Uterus (tissue), 4 donors: ENCODE results near the gene PEPD. TPM values are rescaled to one million over a fixed set of nuclear protein-coding genes. Genes with fewer than 3 reads are reported as not detected.

Experiments
- DNase-seq, 2 donors: peaks; one replicate each; pipeline ENCODE4 v3.0.0-alpha.2; 2019 to 2020
- H3K27ac ChIP-seq, 2 donors: fragments of 200-600 bp; sonication (generic); 1 replicate in 1 of 2; 2 replicates in 1 of 2; pipeline ENCODE4 v1.5.1; 2016 to 2018
- H3K27me3 ChIP-seq, 2 donors: fragments of 200-600 bp; sonication (generic); one replicate each; pipeline ENCODE4 v1.5.1; 2018 to 2019; ENCODE audit warnings: control low read depth in 1 of 2
- H3K36me3 ChIP-seq, 2 donors: fragments of 200-600 bp; sonication (generic); one replicate each; pipeline ENCODE4 v1.5.1; 2019; ENCODE audit warnings: control low read depth in 1 of 2
- H3K4me1 ChIP-seq, 2 donors: fragments of 200-600 bp; sonication (generic); one replicate each; pipeline ENCODE4 v1.5.1; 2018 to 2019; ENCODE audit warnings: control low read depth in 1 of 2
- H3K4me3 ChIP-seq, 2 donors: fragments of 200-600 bp; sonication (generic); 1 replicate in 1 of 2; 2 replicates in 1 of 2; pipeline ENCODE4 v1.5.1; 2018 to 2019; ENCODE audit warnings: mild to moderate bottlenecking in 1 of 2
- H3K9me3 ChIP-seq, 2 donors: fragments of 200-600 bp; sonication (generic); one replicate each; pipeline ENCODE4 v1.5.1; 2019; ENCODE audit warnings: control low read depth in 1 of 2
- CTCF ChIP-seq, 4 experiments: fragments of 200-600 bp in 2 of 4; fragments of 450-650 bp in 2 of 4; sonication (generic) in 2 of 4; IDR thresholded peaks; one replicate each; pipeline ENCODE4 v1.5.1; 2016 to 2019; ENCODE audit warnings: antibody characterized with exemption in 4 of 4, mild to moderate bottlenecking in 2 of 4, moderate library complexity in 1 of 4
- POLR2A ChIP-seq, 2 donors: fragments of 450-650 bp; IDR thresholded peaks; one replicate each; pipeline ENCODE4 v1.6.1; 2016; ENCODE audit warnings: antibody characterized with exemption in 2 of 2, mild to moderate bottlenecking in 1 of 2, moderate library complexity in 1 of 2
- intact Hi-C: fragments of 100-400 bp; cut with DNase I; formaldehyde crosslinking; loops from one replicate; pipeline ENCODE4 v1.15.1; 2023; ENCODE audit warnings: low total_unique reads
- total RNA-seq, 4 donors: library from RNA; depleted of rRNA in 3 of 4; stranded (reverse); fragments of >200 nt in 3 of 4; gene quantifications; one replicate each; pipeline versions ENCODE4 v1.1.0 to v1.2.4, GENCODE V29; 2014 to 2023
- donor health status: DM: yes; HTN: yes; CAD: no.

The PEPD gene
- total RNA-seq, 4 donors from 2014 or later: 26.1 to 47.0 (median 37.9) TPM

DNA sequence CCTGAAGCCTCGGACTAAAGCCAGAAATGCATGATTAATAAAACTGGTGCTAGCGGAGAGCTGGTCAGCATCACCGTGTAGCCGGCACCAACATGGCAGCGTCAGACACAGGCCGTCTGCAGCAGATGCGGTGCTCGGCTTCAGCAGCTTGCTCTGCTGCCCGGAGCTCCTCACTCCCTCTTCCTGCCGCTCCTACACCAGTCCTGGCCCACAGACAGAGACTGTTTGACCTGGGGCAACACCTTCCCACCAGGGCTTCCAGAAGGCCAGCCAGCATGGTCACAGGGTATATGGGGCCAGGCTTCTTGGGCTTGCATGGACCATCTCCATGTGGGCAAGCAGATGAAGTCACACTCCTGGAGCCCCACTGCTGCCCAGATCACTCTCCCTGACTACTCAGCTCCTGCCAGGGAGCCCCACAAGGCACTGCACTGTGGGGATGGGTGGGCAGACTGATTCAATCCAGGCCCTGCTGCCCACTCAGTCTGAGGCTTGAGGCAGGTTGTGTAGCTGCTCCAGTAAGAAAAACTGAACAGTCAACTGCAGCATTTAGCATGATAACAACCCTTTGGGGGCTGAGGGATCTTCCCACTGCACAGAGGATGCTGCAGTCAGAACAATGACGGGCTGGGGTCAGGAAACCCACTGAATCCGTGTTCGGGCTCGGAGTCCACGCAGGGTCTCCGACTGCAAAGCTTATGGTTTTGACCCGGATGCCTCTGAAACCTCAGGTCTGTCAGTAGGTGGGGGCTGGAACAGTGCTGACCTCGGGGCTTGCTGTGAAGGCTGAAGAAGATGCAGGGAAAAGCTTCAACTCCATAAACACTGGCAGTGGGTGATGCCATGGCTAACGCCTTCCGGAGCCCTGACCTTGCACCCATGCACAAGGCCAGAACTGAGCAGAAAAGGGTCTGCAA lies 102.5 kb downstream of the PEPD start:
- intact Hi-C loops: loop anchor here (10.0 kb wide), 2 partner anchors 274 to 356 kb away; no protein-coding TSS in a partner anchor
- TF ChIP-seq CTCF (IDR thresholded peaks at IDR 0.05) (no peak), POLR2A (IDR thresholded peaks at IDR 0.05) (no peak)
- H3K4me3 ChIP-seq: no peak overlapping the region
- H3K4me1 ChIP-seq: peaks cover 0 to 7% of the 10 kb centered on the region in 2 donors
- DNase-seq: no peak
- H3K27me3 ChIP-seq: no peaks in the 10 kb centered on the region
- no peaks in the 10 kb centered on the region for H3K9me3 ChIP-seq
- no peaks in the 10 kb centered on the region for H3K36me3 ChIP-seq
- H3K27ac ChIP-seq: no peak overlapping the region

DNA sequence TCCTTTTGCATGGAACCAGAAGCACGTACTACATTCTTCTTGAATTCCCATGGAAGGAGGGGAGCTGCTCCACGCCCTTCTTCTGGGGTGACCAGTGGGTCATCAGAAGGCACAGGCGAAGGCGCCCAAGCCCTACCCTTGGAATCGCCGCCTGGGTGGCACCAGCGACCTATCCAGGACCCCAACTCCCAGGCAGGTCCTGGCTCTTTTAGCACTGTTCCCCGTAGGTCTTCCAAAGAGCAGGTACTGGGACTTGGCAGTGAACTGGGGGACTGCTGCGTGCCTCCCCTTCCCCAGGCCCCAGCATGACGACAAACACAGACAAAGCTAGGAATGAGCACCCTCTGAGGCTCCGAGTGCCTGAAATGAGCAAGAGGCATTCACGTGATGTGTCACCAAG lies 103.1 kb downstream of the PEPD start:
- intact Hi-C loops: loop anchor here (10.0 kb wide), 2 partner anchors 274 to 356 kb away; no protein-coding TSS in a partner anchor
- Histone ChIP-seq H3K4me3 (no peak overlapping the region), H3K27me3 (no peaks in the 10 kb centered on the region), H3K9me3 (no peaks in the 10 kb centered on the region), H3K4me1 (peaks cover 0 to 7% of the 10 kb centered on the region in 2 donors), H3K27ac (no peak overlapping the region), H3K36me3 (no peaks in the 10 kb centered on the region)
- DNase-seq: no peak
- TF ChIP-seq POLR2A (IDR thresholded peaks at IDR 0.05) (no peak), CTCF (IDR thresholded peaks at IDR 0.05) (no peak)

DNA sequence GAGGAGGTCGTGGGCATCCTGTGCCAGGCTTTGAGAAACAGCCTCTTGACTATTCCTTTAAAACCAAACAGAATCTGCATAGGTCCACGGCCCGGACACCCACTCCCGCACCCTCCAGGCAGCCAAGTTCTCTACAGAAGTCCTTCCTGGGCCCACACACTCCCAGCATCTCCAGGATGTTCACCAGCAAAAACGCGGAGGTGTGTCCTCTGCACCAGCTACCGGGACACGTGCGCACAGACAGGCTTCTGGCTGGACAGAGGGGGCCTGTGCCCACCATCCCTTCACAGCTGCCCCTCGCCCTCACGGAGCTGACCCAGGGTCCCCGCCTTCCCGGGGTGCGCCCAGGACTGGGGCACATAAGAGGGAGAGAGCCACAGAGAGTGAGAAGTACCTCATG lies 103.8 kb downstream of the PEPD start:
- H3K4me1 ChIP-seq: peaks cover 0 to 7% of the 10 kb centered on the region in 2 donors
- H3K9me3 ChIP-seq: no peaks in the 10 kb centered on the region
- no peak overlapping the region for H3K4me3 ChIP-seq
- no peaks in the 10 kb centered on the region for H3K36me3 ChIP-seq
- TF ChIP-seq POLR2A (IDR thresholded peaks at IDR 0.05): no peak
- TF ChIP-seq CTCF (IDR thresholded peaks at IDR 0.05): no peak
- H3K27ac ChIP-seq: no peak overlapping the region
- intact Hi-C loops: loop anchor here (10.0 kb wide), 2 partner anchors 273 to 357 kb away; no protein-coding TSS in a partner anchor
- H3K27me3 ChIP-seq: no peaks in the 10 kb centered on the region
- DNase-seq: no peak

GRCh38 chr19:33416307-33417215 lies 105.0 kb downstream of the PEPD start:
- Histone ChIP-seq H3K27me3 (no peaks in the 10 kb centered on the region), H3K4me3 (no peak overlapping the region), H3K9me3 (no peaks in the 10 kb centered on the region), H3K4me1 (peaks cover 0 to 7% of the 10 kb centered on the region in 2 donors), H3K27ac (no peak overlapping the region), H3K36me3 (no peaks in the 10 kb centered on the region)
- peak in 1 of 2 donors; percentile 57 for DNase-seq
- intact Hi-C loops: loop anchor here (10.0 kb wide), 2 partner anchors 272 to 358 kb away; no protein-coding TSS in a partner anchor
- TF ChIP-seq CTCF (IDR thresholded peaks at IDR 0.05) (peak; percentile 43 to 56 (median 49)), POLR2A (IDR thresholded peaks at IDR 0.05) (no peak)
